Ascending aorta (tissue), 2 donors: ENCODE results near the gene MTHFSD. TPM values are rescaled to one million over a fixed set of nuclear protein-coding genes. Genes with fewer than 3 reads are reported as not detected.

Source experiments
- DNase-seq, 2 donors: peaks; one replicate each; pipeline ENCODE4 v3.0.0-alpha.2; 2019; ENCODE audit warnings: low spot score in 2 of 2
- H3K27ac ChIP-seq, 2 donors: fragments of 200-600 bp; sonication (generic); one replicate each; pipeline ENCODE4 v1.5.1; 2016 to 2017; ENCODE audit warnings: mild to moderate bottlenecking in 1 of 2
- H3K27me3 ChIP-seq: fragments of 200-600 bp; sonication (generic); one replicate; pipeline ENCODE4 v1.5.1; 2017
- H3K36me3 ChIP-seq, 2 donors: fragments of 200-600 bp; sonication (generic); one replicate each; pipeline ENCODE4 v1.5.1; 2016
- H3K4me1 ChIP-seq, 2 donors: fragments of 200-600 bp; sonication (generic); one replicate each; pipeline ENCODE4 v1.5.1; 2016 to 2017; ENCODE audit warnings: mild to moderate bottlenecking in 1 of 2
- H3K4me3 ChIP-seq, 2 donors: fragments of 200-600 bp; sonication (generic); one replicate each; pipeline ENCODE4 v1.5.1; 2016 to 2017; ENCODE audit warnings: mild to moderate bottlenecking in 1 of 2
- H3K9me3 ChIP-seq, 2 donors: fragments of 200-600 bp; sonication (generic); one replicate each; pipeline ENCODE4 v1.5.1; 2016
- CTCF ChIP-seq, 3 experiments: fragments of 200-600 bp in 2 of 3; fragments of 450-650 bp in 1 of 3; sonication (generic) in 2 of 3; IDR thresholded peaks; one replicate each; pipeline ENCODE4 v1.5.1; 2016 to 2019; ENCODE audit warnings: antibody characterized with exemption in 3 of 3, mild to moderate bottlenecking in 1 of 3, moderate library complexity in 1 of 3
- intact Hi-C: fragments of 100-400 bp; cut with DNase I; formaldehyde crosslinking; loops from one replicate; pipeline ENCODE4 v1.15.1; 2023
- total RNA-seq: library from RNA; depleted of rRNA; stranded (reverse); fragments of >200 nt; gene quantifications from one replicate; pipeline ENCODE4 v1.1.0, GENCODE V29; 2016

MTHFSD gene
- total RNA-seq, 1 donor from 2014 or later, result 44.1 TPM

DNA sequence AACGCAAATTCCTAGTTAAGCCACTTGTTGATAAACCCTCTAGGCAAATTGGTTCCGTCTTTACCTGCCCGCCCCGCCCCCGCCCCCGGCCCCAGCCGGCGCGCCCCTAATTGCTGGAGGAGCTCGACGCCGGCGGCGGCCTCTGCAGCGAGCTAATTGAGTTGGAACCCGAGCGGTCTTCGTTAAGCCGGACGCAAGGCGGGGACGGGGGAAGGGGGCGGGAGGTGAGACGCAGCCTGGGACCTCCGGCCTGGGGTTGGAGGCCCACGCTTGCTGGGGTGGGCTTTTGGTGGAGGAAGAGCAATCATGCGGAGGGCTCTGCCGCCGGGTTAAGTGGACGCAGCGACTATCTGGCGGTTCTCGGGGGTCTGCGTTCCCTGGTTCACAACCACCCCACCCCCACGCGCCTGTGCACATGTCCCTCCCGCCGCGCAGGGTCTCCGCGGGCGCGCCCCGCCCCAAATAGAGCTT is 57.4 kb downstream of the MTHFSD start:
- H3K36me3 ChIP-seq, result no peaks in the 10 kb centered on the region
- H3K9me3 ChIP-seq, result no peaks in the 10 kb centered on the region
- intact Hi-C loops, result loop anchor here (2.0 kb wide), 1 partner anchor 69 kb away; no protein-coding TSS in a partner anchor
- TF ChIP-seq CTCF (IDR thresholded peaks at IDR 0.05), result no peak
- peaks cover 0 to 4% of the 10 kb centered on the region in 2 donors for H3K4me1 ChIP-seq
- DNase-seq, result no peak
- H3K4me3 ChIP-seq, result no peak overlapping the region
- H3K27ac ChIP-seq, result no peak overlapping the region
- peaks cover 29% of the 10 kb centered on the region for H3K27me3 ChIP-seq

DNA sequence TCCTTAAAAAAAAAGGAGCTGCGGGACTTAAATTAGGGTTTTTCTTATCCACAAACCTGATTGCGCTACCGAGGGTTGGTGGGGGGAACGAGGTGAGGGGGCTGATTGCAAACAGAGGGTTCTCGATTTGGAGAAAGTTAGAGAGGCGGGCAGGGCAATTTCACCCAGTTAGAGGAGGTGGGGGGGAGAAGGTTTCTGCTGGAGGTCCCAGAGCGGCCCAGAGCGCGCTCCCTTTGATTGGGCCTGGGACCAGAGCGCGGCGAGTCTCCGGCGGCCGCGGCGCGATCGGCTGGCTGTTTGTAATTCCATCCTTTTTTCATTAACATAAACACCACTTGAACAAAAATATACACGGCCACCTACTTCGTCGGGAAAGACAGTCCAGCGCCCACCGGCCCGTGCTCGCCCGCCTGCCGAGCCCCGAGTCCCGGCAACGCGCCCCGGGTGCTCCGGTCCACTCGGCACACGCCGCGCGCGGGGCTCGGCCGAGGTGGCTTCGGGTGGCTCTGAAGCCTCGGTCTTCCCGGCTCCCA is 58.0 kb downstream of the MTHFSD start:
- H3K4me3 ChIP-seq, result no peak overlapping the region
- no peak overlapping the region for H3K27ac ChIP-seq
- peaks cover 0 to 4% of the 10 kb centered on the region in 2 donors for H3K4me1 ChIP-seq
- H3K36me3 ChIP-seq, result no peaks in the 10 kb centered on the region
- DNase-seq, result no peak
- no peak for TF ChIP-seq CTCF (IDR thresholded peaks at IDR 0.05)
- H3K9me3 ChIP-seq, result no peaks in the 10 kb centered on the region
- intact Hi-C loops, result no loop called here
- peaks cover 29% of the 10 kb centered on the region for H3K27me3 ChIP-seq

DNA sequence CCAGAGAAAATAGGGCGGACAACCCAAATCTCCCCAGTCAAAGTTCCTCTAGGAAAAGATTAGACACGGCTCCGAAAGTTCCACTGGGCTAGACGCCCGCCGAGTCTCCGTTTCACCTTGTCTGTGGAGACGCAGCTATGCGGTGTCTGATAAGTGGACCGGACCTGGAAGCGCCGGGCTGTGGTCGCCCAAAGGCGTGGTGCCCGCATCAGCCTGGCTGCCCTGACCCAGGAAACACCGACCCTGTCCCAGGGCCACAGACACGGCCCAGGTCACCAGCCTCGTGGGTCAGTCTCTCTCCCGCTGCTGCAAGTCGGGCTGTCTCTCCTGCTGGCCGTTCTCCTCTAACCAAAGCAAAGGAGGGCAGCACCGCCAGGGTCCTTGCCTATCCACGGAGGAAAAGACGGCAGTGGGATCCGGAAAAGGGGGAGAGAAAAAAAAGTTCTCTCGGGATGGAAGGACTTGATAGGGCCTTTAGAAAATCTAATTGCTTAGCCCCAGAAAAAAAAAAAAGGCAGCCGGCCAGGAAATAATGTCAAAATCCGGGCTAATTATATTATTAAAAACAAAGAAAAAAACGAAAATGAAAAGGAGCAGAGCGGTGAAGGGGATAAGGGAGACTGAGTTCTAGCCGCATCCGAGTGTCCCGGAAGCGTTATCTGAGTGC is 58.6 kb downstream of the MTHFSD start:
- no peak overlapping the region for H3K27ac ChIP-seq
- TF ChIP-seq CTCF (IDR thresholded peaks at IDR 0.05), result no peak
- DNase-seq, result no peak
- no peak overlapping the region for H3K4me3 ChIP-seq
- H3K36me3 ChIP-seq, result no peaks in the 10 kb centered on the region
- H3K27me3 ChIP-seq, result peaks cover 29% of the 10 kb centered on the region
- peaks cover 0 to 4% of the 10 kb centered on the region in 2 donors for H3K4me1 ChIP-seq
- intact Hi-C loops, result no loop called here
- H3K9me3 ChIP-seq, result no peaks in the 10 kb centered on the region

DNA sequence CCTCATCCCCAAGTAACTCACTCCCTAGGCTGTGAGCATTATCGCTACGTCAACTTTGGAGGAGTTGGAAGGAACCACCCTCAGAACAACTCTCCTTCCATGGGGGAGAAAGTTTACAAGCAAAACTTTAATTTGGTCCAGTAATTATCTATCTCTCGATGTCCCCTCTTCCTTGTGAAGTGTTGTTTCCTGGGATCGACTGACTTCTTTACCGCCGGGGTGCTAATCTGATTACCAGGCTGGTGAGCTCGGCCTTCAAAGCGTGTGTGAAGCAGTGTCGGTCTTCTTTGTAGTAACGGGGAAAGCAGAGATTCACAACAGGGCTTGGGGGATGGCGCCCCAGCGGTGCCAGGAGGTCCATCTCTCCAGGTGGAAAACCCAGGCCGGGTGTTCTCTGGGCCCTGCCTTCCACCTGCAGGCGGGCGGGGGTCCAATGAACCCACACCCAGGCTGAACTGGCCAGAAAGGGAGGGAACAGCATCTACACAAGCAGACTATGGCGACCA is 59.2 kb downstream of the MTHFSD start:
- Histone ChIP-seq H3K27me3 (peaks cover 29% of the 10 kb centered on the region), H3K27ac (no peak overlapping the region), H3K9me3 (no peaks in the 10 kb centered on the region), H3K4me3 (no peak overlapping the region), H3K36me3 (no peaks in the 10 kb centered on the region), H3K4me1 (peaks cover 0 to 4% of the 10 kb centered on the region in 2 donors)
- intact Hi-C loops, result no loop called here
- DNase-seq, result no peak
- TF ChIP-seq CTCF (IDR thresholded peaks at IDR 0.05), result no peak

GRCh38 chr16:86495357-86495701 is 59.7 kb downstream of the MTHFSD start:
- intact Hi-C loops, result no loop called here
- no peaks in the 10 kb centered on the region for H3K36me3 ChIP-seq
- no peak for DNase-seq
- no peak overlapping the region for H3K27ac ChIP-seq
- no peak for TF ChIP-seq CTCF (IDR thresholded peaks at IDR 0.05)
- H3K27me3 ChIP-seq, result peaks cover 29% of the 10 kb centered on the region
- H3K4me3 ChIP-seq, result no peak overlapping the region
- H3K9me3 ChIP-seq, result no peaks in the 10 kb centered on the region
- peaks cover 0 to 4% of the 10 kb centered on the region in 2 donors for H3K4me1 ChIP-seq
